HG03565 (cell line): Measurements from ENCODE around the gene HNF4A.

Experiments used
- ATAC-seq: cut with Tn5 transposase; IDR thresholded peaks from one replicate; pipeline ENCODE4 v1.9.1; 2021; ENCODE audit warnings: mild to moderate bottlenecking, moderate library complexity; ENCODE audit not compliant: unreplicated experiment

The HNF4A gene

DNA sequence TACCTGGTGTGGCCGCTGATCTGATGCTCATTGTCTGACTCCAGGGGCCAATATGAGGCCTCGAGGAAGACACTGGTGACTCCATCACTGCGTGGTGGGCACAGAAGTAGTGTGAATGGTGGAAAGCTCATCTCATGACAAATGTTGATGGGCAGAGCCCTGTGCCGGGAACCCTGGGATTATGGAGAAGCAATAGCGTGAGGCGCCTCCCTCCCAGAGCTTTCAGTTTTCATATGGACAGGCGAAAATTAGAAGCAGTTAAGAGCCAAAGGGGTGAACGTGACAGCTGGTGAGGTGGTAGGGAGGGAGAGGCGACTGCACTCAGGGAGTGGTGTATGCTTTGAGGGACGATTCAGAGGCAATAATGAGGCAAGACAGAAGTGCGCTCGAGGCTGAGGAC, 80.9 kb downstream of the HNF4A start:
- no peak for ATAC-seq

DNA sequence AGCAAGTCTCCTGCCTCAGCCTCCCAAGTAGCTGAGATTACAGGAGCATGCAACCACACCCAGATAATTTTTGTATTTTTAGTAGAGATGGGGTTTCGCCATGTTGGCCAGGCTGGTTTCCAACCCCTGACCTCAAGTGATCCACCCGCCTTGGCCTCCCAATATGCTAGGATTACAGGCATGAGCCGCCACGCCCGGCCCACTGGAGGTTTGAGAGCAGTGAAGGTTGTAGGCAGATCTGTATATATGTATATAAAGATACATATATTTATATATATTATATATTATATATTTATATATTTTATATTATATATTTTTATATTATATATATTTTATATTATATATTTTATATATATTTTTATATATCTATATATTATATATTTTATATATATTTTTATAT, 82.0 kb downstream of the HNF4A start:
- no peak for ATAC-seq

DNA sequence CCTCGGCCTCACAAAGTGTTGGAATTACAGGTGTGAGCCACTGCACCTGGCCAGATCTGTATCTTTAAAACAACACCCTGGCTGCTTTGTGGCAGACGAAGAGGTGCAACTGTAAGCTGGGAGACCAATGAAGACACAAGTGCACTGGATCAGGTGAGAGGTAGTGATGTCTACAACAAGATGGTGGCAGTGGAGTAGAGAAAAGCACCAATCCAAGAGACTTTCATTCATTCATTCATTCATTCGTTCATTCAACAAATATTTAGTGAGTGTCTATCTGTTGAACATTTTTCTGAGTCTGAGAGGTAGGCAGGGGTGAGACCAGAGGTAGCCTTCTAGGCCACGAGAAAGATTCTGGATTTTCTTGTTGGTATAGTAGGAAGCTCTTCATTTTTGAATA, 83.3 kb downstream of the HNF4A start:
- ATAC-seq = no peak

DNA sequence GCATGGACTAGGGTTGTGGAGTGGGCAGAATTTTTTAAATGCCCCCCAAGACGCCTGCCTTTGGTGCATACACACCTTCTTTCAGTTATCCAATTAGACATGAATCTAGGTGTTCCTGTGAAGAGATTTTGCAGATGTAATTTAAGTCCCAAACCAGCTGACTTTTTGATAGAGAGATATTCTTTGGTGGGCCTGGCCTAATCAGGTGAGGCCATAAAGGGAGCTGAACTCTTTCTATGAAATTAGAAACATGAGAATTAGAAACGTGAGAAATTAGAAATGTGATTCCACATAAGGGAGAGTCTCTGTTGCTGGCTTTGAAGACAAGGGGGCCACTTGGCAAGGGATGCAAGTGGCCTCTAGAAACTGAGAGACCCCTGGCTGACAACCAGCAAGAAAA, 83.8 kb downstream of the HNF4A start:
- no peak for ATAC-seq

DNA sequence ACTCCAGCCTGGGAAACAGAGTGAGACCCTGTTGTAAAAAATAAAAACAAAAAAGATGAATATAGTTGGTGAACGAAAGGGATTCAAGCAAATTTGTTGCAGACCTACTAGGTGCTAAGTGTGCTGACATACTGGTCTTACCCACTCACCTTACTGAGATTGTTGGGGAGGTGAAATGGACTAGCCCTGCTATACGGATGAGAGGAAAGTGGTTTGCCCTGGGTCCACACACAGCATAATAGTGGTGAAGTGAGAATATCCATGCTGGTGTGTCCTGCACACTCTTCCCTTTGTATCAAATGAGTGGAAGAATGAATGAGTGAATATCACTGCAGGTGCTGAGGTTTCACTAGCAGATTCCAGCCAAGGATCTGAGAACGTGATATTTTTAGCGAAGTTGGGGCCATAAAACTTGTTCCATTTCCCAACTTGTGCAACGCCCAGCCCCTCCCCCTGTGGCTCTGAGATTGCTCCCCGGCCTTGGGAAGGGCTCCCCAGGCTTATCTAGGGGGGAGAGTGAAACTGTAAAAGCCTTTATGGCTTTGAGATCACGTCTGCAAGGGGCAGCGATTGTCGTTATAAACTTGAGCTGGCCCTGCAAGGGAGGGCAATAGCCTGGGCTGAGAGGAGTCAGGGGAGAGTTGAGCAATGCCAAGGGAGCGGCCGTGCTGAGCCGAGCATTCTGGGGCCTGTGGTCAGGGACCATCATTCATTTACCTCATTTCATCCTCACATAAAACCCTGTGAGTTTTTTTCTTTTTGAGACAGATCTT, 87.0 kb downstream of the HNF4A start:
- no peak for ATAC-seq

DNA sequence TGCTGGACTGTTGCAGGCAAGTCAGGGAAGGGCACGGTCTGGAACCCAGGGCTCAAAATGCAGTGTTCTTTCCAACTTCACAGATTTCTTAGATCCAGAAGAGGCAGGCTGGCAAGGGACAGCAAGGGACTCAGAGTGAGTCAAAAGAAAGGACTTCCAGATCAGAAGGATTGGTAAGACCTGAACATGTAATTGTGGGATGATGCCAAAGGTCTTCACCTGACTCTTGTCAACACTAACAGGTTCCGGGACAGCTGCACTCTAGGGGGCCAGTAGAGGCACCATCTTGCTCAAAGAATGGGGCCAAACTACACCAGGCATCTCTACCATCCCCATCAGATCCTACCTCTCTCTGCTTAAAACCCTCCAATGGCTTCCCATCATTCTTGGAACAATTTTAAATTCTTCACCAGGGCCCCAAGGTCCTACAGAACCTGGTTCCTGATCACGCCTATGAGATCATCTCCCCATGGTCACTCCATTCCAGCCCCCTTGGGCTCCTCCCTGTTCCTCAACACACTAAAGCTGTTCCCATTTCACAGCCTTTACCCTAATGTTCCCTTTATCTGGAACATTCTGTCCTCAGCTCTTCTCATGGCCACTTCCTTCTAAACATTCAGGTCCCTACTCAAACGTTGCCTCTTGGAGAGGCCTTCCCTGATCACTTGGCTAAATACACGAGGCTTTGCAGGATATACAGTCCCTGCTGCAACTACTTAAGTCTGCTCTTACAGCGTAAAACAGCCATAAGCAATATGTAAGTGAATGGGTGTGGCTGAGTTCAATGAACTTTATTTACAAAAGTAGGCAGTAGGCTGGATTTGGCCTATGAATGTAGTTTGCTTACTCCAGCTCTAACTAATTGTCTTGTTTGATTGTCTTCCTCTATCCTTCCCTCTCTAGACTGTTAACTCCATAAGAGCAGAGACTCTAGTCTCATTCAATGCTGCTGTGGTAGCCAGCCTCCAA, 90.5 kb downstream of the HNF4A start:
- ATAC-seq = no peak

DNA sequence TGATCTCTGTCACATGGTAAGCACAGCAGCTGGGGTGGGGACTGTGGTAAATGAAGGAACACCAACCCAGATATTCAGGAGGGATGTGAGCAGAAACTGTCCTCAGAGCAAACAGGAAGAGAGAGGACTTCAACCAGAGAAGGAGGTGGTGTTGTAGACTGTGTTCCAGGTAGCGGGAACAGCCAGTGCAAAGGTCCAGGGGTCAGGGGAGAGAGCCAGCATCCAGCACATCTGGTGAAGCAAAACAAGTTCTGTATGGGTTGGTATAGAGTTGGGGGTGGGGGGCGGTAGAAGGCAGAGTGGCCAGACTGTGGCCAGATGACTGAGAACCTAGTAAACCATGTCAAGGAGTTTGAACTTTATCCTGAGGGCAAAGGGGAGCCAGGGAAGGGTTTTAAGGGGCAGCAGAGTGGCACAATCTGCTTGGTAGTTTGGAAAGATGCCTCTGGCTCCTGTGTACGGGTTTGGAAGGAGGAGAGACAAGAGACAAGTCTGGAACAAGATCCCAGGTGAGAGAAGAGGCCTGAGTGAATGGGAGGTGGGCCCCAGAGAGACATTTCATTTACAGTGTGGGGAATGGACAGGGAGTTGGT, 92.4 kb downstream of the HNF4A start:
- no peak for ATAC-seq

DNA sequence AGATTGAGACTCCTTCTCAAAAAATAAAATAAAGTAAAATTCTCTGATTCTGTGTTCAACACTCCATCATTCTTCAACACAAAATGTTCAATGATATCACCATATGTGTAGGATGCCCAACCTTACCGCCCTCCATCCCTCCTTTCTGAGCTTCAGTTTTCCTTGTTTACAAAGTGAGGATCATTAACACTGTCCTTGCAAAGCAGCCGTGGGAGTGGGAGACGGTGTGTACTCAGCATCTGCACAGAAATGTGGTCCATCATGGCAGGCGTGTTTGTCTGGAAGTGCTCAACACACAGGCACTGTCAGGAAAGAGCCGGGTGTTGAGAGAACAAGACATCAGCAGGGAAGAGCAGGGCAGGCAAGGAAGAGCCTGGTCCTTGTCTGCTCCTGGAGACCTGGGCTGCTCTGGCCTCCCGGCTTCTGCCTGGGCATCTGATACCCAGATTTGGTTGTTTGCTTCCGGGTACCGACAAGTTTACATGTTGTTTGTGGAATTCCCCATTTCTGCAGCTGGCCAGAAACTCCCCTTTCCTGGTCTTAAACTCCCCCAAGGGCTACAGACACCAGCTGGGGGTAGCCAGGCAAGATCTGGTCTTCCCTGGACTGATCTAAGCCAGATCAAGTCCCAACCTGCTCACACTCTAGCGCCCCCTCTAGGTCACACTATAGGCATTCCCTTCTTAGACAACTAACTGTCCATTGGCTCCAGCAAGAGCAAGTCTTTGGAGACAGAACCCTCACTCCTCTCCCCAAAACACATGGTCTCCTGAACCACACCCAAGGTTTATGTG, 93.5 kb downstream of the HNF4A start:
- ATAC-seq = no peak

DNA sequence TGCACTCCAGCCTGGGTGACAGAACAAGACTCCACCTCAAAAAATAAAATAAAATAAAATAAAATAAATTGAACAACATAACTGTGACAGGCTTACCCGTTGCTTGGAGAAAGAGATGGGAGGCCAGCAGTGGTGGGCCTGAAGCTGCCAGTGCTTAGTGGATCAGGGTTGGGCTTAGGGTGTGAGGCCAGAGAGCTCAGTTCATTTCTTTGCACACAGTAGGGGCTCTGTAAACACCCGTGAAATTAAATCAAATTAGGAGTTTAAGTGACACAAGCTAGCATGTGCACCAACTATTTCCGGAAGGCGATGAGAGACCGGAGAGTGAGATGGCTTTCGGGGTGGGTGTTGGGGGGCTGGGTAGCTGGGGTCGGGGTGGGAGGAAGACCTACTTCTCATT, 94.4 kb downstream of the HNF4A start:
- ATAC-seq = no peak

DNA sequence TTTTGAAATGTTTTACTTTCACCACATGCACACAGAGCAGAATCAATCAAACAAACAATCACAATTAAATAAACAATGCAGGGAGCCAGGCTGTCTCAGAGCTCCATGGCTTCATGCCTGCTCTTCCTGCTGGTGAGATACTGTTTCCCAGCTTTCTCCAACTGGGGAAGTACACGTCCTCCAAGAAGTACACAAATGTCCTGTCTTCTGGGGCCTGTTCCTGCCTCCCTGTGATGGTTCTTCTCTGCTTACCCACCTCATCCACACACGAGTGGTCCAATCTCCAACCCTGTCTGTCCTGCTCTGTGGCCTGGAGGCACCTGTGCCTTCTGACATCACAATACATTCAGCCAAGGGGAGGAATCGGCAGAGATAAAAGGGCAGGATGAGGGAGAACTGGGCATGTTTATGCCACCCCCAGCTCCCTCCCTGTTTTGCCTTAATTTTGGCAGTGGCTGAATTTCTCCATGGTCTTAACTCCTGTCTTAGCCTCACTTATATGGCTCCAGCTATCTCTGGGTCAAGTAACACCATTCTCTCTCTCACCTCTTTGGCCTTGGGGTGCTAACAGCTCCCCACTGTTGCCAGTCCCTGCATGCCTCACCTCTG, 94.9 kb downstream of the HNF4A start:
- no peak for ATAC-seq

DNA sequence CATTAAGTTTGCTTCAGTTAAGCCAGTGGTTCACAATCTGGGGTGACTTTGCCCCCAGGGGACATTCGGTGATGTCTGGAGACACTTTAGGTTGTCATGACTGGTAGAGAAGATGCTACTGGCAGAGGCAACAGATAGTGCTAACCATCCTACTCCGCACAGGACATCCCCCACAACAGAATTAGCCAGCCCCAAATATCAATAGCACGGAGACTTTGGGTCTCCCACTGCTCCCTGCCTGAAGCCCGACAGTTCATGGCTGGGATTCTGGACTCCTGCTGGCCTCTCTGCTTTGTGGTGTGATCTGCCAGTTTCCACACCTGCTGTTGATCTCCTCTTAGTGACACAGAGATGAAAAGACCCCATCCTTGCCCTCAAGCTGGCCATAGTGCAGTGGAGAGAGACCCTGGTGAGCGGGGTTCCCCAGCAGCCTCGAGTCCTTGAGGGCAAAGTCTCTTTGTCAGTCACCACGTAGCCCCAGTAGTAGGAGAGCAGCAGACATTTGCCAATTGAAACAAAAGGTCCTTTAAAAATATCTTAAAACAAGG, 95.5 kb downstream of the HNF4A start:
- ATAC-seq = no peak

DNA sequence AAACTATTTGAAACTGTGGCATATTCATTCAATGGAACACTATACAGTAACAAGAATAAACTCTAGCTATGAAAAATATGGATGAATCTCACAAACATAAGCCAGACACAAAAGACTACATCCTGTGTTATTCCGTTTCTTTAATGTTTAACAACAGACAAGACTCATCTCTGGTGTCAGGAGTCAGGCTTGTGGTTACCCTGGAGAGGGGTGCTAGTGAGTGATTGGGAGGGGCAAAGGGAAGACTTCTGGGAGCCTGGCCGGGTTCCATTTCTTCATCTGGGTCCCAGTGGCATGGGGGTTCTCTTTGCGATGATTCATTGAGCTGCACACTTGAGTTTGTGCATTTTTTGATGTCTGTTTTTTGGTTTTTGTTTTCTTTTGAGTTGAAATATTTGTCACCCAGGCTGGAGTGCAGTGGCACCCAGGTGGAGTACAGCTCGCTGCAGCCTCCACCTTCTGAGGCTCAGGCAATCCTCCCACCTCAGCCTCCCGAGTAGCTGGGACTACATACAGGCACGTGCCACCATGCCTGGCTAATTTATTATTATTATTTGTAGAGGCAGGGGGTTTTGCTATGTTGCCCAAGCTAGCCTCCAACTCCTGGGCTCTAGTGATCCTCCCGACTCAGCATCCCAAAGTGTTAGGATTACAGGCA, 98.9 kb downstream of the HNF4A start:
- no peak for ATAC-seq

DNA sequence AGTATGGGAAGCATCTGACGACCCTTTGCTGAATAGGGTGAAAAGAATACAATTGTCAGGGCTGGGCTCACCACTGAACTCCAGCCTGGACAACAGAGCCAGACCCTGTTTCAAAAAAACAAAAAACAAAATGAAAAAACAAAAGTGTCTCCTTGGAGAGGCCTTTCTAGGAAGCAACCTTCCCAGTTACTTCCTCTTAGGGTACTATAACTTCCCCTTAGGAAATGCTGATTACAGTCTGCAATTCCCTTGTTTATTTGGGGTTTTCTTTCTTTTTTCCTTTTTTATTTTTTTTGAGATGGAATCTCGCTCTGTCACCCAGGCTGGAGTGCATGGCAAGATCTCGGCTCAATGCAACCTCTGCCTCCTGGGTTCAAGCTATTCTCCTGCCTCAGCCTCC, 99.6 kb downstream of the HNF4A start:
- no peak for ATAC-seq

DNA sequence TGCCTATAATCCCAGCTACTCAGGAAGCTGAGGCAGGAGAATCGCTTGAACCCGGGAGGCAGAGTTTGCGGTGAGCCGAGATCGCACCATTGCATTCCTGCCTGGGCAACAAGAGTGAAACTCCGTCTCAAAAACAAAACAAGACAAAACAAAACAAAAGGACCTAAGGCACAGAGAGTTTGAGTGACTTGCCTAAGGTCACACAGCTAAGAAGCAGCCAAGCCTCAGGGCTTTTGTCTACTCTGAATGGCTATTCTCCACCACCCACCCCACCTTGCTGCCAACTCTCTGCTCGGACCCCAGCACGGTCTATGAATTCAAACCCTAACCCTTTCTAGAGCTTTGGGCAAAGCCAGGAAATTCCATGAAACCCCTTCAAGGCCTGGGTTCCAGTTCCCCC, 101.1 kb downstream of the HNF4A start:
- no peak for ATAC-seq

DNA sequence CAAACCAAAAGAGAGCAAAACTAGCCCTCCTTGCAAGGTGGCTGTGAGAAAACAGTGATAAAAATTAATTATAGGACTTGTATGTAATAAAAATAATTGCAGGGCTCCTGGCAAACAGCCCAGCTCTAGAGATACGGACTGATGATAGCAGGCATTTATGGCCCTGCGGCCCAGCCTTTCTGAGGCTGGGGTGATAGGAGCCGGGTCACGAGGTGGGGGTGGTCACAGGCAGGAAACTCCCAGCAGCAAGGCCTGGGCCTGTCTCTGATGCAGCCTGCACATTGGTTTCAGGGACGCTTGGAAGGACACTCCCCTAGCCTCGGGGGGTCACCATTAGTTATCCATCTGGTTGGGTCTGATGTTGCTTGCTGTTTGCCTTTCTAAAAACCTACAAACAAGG, 101.5 kb downstream of the HNF4A start:
- ATAC-seq = no peak

DNA sequence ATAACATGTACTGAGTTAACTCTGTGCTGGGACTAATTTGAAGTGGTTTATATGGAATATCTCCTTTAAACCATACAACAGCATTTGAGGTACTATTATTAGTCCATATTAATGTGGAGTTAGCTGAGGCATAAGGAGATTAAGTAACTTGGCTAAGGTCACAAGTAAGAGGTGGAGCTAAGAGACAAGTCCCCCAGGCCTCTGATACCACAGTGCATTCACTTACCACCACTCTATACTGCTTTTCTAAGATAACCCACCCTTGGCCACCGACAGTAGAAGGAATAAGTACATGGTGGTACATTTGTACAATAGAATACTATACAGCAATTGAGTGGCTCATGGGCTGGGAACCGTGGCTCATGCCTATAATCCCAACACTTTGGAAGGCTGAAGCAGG, 103.8 kb downstream of the HNF4A start:
- no peak for ATAC-seq

DNA sequence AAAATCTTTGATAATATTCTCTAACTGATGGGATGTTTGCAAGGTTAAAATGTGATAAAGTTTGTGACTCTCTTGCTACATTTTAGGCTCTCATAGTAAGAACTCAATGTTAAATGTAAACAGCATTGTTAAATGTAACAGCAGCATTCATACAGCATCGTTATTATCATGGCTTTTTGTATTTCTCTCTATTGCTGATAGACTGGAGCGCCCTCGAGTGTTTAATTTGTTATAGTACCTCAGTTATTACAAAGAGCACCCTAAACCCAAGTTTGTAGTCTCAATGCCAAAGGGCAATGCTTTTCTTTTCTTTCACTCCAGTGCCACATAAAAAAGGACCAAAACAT, 105.3 kb downstream of the HNF4A start:
- ATAC-seq = no peak

DNA sequence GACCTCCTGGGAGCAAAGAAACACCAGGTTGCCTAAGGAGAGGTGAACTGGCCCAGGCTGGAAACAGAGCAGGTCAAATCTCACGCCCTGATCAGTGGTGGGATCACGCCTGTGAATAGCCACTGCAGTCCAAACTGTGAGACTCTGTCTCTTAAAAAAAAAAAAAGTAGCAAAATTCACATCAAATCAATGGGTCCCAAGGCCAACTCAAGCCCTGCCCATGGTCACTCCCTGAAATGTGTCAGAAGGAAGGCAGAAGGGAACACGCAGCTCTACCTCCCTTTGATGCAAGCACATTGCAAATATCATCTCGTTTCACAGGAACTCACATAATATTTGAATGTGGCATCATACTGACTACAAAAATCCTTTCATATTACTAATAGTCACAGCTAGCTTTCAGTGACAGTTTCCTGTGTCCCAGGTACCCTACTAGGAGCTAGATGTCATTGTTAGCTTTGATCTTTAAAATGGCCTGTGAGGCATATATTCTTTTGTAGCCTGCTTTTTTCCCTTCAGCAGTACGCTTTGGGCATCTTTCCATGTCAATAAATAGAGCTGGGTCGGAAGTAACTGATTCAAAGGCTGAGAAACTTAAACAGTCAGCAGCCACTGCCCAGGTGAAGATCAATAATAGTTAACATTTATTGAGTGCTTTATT, 105.8 kb downstream of the HNF4A start:
- ATAC-seq = no peak

DNA sequence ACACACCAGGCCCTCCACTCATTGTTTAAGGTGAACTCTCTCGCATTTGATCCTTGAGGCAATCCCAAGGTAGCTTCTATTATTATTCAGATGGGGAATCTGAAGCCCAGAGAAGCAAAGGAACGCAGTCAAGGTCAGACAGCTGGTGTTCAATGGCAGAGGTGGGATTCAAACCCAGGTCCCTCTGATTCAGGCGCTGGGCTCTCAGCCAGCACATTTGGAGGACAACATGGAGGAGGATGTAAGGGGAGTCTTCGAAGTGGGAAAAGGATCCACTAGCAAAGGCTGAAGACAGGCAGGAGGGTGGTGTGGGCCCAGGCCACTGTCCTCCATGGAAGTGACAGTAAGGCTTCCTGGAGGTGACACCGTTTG, 106.3 kb downstream of the HNF4A start:
- no peak for ATAC-seq
